ENCODE data around the gene IL17REL. TPM values are rescaled to one million over a fixed set of nuclear protein-coding genes. Genes with fewer than 3 reads are reported as not detected.

Gene IL17REL
- polyA plus RNA-seq, 3 donors: 0.04 to 0.06 TPM; not detected in 1

- DNase-seq (ENCODE audit: extremely low read depth in 1 of 11, low read depth in 9 of 11, low spot score in 4 of 11): no peak
Measured at GRCh38 chr22:50011447-50012210, 936 bp downstream of the IL17REL start.

DNA sequence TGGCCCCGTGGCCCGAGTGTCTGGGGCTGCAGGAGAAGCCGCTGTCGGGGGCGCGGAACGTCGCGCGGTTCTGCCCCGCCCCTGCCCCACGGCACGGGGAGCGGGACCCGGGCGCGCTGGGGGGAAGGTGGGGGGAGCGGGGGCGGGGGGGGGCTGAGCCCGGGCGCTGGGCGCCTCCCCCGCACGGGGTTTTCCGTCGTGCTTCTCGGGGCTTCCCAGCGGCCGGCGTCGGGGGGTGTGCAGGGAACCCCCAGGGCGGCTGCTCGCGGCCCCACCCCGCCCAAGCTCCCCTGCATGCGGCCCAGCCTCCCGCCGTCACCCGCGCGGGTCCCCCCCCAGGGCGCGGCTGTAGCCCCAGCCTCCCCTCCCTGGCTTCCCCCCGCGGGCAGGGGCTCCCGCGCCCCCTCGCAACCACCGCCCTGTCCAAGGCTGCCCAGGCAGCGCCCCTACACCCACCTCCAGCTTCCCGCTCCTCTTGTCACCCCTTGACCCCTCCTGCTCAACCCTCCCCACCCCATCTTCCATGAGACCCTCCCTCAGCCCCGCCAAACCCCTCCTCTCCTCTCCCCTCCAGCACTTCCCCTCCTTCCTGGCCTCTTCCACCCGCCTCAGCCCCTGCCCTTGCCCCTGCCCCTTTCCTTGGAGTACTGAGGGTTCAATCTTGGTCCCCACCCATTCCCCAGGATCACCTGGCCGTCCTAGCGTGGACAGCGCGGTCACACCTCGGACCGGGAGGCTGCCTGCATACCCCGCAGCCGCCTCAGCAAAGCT is 1.7 kb downstream of the IL17REL start:
- DNase-seq (ENCODE audit: extremely low read depth in 1 of 11, low read depth in 9 of 11, low spot score in 4 of 11): no peak

GRCh38 chr22:50009765-50010675 is 2.5 kb downstream of the IL17REL start:
- no peak for DNase-seq (ENCODE audit: extremely low read depth in 1 of 11, low read depth in 9 of 11, low spot score in 4 of 11)

DNA sequence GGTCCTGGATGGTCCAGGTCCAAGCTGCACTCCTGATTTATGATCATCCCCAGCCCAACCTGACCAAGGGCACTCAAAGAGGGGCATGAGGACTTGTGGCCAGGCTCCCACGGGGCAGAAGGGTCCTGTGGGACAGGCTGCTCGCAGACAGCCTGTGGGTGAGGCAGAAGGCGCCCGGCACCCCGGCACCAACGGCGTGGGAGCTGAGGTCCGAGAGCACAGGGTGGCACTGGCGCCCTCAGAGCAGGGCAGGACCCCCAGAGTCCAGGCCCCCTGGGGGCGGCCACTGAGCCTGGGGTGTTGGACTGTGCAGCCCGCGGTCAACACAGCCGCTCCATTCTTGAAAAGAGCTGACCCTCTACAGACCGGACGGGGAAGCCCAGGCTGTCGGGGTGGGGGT is 3.3 kb downstream of the IL17REL start:
- no peak for DNase-seq (ENCODE audit: extremely low read depth in 1 of 11, low read depth in 9 of 11, low spot score in 4 of 11)

DNA sequence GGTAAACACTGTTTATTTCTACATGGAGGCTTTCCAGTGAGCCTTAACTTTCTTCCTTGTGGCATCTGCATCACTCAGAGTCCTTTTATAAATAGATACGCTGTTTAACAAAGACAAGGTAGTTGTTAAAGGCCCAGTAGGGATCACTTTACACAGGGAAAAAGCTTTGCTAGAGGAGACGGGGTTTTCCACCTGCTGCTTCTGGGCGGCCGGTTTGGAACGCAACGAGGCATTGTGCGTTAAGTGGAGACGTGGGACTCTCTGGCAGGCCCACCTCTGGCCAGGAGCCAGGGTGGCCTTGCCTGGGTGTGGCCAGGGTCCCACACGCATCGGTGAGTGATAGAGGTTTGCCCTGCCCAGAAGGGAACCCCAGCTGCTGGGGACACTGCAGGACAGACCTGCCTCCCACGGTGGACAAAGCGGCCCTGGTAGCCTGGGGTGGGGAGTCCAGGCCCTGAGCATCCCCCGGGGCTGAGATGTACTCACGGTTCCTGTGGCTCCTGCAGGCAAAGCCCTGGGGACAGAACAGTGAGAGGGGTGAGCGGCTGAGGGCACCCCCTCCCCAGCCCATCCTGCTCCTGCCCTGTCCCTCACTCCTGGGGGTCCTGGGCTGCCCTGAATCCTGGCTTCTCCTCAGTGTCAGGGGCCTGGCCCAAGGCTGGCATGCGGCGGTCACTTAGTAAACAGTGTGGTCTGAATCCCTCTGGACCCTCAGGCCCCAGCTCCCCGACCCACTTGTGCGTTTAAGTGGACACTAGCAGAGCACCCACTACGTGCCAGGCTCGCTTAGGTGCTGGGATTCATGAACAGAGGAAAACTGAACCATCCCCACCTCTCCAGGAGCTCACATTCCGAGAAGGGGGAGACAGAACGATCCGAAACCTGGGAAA is 4.2 kb downstream of the IL17REL start:
- no peak for DNase-seq (ENCODE audit: extremely low read depth in 1 of 11, low read depth in 9 of 11, low spot score in 4 of 11)

- no peak for DNase-seq (ENCODE audit: extremely low read depth in 1 of 11, low read depth in 9 of 11, low spot score in 4 of 11)
Measured at GRCh38 chr22:50007057-50007511, 5.5 kb downstream of the IL17REL start.

GRCh38 chr22:50004918-50005317 is 7.6 kb downstream of the IL17REL start:
- DNase-seq (ENCODE audit: extremely low read depth in 1 of 11, low read depth in 9 of 11, low spot score in 4 of 11): no peak

GRCh38 chr22:50002791-50003190 is 9.8 kb downstream of the IL17REL start:
- no peak for DNase-seq (ENCODE audit: extremely low read depth in 1 of 11, low read depth in 9 of 11, low spot score in 4 of 11)

GRCh38 chr22:50001388-50002231 is 11.0 kb downstream of the IL17REL start:
- DNase-seq (ENCODE audit: extremely low read depth in 1 of 11, low read depth in 9 of 11, low spot score in 4 of 11): no peak

GRCh38 chr22:50000587-50001387 is 11.8 kb downstream of the IL17REL start:
- DNase-seq (ENCODE audit: extremely low read depth in 1 of 11, low read depth in 9 of 11, low spot score in 4 of 11): no peak

DNA sequence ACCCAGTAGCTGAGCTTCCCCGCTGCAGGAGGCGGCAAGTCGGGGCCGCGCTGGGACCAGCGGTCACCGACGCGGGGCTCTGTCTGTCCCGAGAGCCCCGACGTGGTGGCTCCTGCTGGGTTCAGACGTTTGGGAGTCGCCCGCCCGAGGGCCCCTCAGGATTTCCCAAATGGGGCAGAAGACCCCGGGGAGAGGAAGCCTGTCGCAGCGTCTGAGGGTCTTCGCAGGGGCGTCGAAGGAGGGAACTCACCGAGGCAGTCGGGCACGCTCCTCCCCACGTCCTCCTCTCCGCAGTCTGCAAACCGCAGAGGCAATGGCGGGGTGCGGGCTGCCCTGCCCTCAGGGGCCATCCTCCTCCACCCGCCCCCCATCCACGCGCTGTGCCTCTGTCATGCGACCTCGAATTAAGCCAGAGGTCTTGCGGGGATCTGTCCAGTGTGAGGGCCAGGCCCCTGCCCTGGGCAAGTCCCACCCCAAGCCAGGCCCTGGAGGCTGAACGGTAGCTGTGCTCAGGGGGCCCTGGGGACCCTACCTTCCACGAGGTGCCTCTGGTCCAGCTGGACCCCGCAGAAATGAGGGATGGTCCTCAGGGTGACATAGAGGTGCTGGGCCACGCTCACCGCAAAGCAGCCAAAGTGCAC is 12.5 kb downstream of the IL17REL start:
- DNase-seq (ENCODE audit: extremely low read depth in 1 of 11, low read depth in 9 of 11, low spot score in 4 of 11): no peak

- DNase-seq (ENCODE audit: extremely low read depth in 1 of 11, low read depth in 9 of 11, low spot score in 4 of 11): no peak
Measured at GRCh38 chr22:49999063-49999945, 13.3 kb downstream of the IL17REL start.

- DNase-seq (ENCODE audit: extremely low read depth in 1 of 11, low read depth in 9 of 11, low spot score in 4 of 11): no peak
Measured at GRCh38 chr22:49998718-49999062, 13.9 kb downstream of the IL17REL start.

GRCh38 chr22:49997932-49998717 is 14.4 kb downstream of the IL17REL start:
- no peak for DNase-seq (ENCODE audit: extremely low read depth in 1 of 11, low read depth in 9 of 11, low spot score in 4 of 11)

GRCh38 chr22:49997251-49997599 is 15.3 kb downstream of the IL17REL start:
- no peak for DNase-seq (ENCODE audit: extremely low read depth in 1 of 11, low read depth in 9 of 11, low spot score in 4 of 11)

Measured in renal cortex interstitium (tissue), 11 donors.